Measurements from ENCODE around the gene NUP98.

GRCh38 chr11:3645552-3645951, 151.8 kb downstream of the NUP98 start:
- TF ChIP-seq POLR2AphosphoS5 (IDR thresholded peaks at IDR 0.05; ENCODE audit: low read length) (no peak), HDAC6 (IDR thresholded peaks at IDR 0.05; ENCODE audit: unreplicated experiment) (no peak), SP1 (IDR thresholded peaks at IDR 0.05; ENCODE audit: low read depth, low read length) (no peak), POLR2A (IDR thresholded peaks at IDR 0.05; ENCODE audit: low read depth, low read length) (no peak), GABPA (IDR thresholded peaks at IDR 0.05; ENCODE audit: low read depth) (no peak), FOXK2 (IDR thresholded peaks at IDR 0.05) (no peak), CBX3 (IDR thresholded peaks at IDR 0.05; ENCODE audit: borderline replicate concordance, low read depth) (no peak), EZH2 (IDR thresholded peaks at IDR 0.05; ENCODE audit: borderline replicate concordance, control insufficient read depth, low read depth, low read length) (no peak), CHD1 (IDR thresholded peaks at IDR 0.05; ENCODE audit: low read depth, low read length) (no peak)
- TF ChIP-seq, protein P1, sequence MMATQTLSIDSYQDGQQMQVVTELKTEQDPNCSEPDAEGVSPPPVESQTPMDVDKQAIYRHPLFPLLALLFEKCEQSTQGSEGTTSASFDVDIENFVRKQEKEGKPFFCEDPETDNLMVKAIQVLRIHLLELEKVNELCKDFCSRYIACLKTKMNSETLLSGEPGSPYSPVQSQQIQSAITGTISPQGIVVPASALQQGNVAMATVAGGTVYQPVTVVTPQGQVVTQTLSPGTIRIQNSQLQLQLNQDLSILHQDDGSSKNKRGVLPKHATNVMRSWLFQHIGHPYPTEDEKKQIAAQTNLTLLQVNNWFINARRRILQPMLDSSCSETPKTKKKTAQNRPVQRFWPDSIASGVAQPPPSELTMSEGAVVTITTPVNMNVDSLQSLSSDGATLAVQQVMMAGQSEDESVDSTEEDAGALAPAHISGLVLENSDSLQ (IDR thresholded peaks at IDR 0.05) = no peak

All from GM12878 (cell line).